ENCODE results near the gene TGFBR3. TPM values are rescaled to one million over a fixed set of nuclear protein-coding genes. Genes with fewer than 3 reads are reported as not detected.
A peak's percentile ranks its signal among the peaks of the same experiment; 100 is the strongest.

Gene TGFBR3
- total RNA-seq, 4 donors from 2014 or later = 16.3 to 90.0 (median 54.7) TPM

DNA sequence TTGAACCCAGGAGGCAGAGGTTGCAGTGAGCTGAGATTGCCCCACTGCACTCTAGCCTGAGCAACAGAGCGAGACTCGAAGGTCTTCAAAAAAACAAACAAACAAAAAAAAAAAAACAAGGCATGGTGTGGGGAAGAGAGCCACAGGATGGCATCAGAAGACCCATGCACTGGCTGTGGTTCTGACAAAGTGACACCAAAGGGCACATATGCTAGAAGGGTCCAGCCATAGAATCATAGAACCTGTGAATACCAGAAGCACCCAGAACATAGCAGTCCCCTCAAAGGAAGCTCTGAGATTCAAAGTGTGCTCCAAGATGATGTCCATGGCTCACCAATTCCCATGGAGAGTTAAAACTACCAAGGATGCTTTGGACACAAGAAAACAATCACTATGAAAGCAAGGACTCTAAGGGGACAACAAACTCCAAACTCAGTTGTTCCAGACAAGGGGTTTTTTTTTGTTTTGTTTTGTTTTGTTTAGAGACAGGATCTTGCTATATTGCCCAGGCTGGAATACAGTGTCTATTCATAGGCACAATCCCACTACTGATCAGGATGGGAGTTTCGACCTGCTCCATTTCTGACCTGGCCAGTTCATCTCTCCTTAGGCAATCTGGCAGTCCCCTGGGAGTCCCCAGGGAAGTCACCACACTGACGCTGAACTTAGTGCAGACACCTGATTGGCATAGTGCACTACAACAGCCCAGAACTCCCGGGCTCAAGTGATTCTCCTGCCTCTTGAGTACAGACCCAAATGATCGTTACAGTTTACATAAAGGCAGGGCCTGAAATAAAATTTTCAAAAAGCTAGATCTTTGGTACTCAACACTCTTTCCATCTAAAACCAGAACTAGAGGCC lies 56.4 kb downstream of the TGFBR3 start:
- Histone ChIP-seq H3K27ac (peak overlapping the region in 2 of 4 donors; percentile 70 to 83), H3K36me3 (no peaks in the 10 kb centered on the region), H3K9me3 (no peaks in the 10 kb centered on the region), H3K27me3 (no peaks in the 10 kb centered on the region), H3K4me1 (peaks cover 0 to 49% (median 0%) of the 10 kb centered on the region in 4 donors), H3K4me3 (no peak overlapping the region)
- no peak for DNase-seq
- no peak for TF ChIP-seq POLR2A (IDR thresholded peaks at IDR 0.05)
- TF ChIP-seq, protein P1, sequence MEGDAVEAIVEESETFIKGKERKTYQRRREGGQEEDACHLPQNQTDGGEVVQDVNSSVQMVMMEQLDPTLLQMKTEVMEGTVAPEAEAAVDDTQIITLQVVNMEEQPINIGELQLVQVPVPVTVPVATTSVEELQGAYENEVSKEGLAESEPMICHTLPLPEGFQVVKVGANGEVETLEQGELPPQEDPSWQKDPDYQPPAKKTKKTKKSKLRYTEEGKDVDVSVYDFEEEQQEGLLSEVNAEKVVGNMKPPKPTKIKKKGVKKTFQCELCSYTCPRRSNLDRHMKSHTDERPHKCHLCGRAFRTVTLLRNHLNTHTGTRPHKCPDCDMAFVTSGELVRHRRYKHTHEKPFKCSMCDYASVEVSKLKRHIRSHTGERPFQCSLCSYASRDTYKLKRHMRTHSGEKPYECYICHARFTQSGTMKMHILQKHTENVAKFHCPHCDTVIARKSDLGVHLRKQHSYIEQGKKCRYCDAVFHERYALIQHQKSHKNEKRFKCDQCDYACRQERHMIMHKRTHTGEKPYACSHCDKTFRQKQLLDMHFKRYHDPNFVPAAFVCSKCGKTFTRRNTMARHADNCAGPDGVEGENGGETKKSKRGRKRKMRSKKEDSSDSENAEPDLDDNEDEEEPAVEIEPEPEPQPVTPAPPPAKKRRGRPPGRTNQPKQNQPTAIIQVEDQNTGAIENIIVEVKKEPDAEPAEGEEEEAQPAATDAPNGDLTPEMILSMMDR (IDR thresholded peaks at IDR 0.05) = no peak

DNA sequence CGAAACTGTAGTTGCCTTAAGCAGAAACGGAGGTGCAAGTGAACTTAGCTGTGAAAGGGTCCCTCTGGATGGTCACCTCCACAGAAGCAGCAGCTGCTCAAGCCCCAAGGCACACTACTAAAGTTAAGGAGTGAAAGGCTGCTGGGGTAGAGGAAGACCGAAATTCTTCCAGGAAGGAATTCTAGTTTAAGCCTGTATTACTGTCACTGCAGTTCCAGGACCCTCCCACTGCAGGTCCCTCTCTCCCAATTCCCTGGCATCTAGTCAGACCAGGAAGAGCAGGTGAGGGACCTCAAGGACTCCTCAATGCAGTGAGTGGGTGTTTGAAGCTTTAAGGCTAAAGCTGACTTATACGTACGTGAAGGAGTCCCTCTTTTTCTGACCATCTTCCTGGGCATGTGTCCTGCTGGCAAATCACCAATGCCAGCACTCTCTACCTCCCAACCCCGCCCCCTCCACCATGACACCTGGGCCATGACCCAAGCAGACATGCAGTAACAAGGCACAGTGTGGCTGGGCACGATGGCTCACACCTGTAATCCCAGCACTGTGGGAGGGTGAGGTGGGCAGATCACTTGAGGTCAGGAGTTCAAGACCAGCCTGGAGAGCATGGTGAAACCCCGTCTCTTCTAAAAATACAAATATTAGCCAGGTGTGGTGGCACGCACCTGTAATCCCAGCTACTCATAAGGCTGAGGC lies 57.2 kb downstream of the TGFBR3 start:
- no peak overlapping the region for H3K4me3 ChIP-seq
- no peak for TF ChIP-seq POLR2A (IDR thresholded peaks at IDR 0.05)
- TF ChIP-seq, protein P1 (IDR thresholded peaks at IDR 0.05) = no peak
- H3K27ac ChIP-seq = peak overlapping the region in 2 of 4 donors; percentile 67 to 83
- no peaks in the 10 kb centered on the region for H3K9me3 ChIP-seq
- H3K4me1 ChIP-seq = peaks cover 0 to 49% (median 0%) of the 10 kb centered on the region in 4 donors
- H3K36me3 ChIP-seq = no peaks in the 10 kb centered on the region
- H3K27me3 ChIP-seq = no peaks in the 10 kb centered on the region
- peak in 1 of 3 donors; percentile 55 for DNase-seq

DNA sequence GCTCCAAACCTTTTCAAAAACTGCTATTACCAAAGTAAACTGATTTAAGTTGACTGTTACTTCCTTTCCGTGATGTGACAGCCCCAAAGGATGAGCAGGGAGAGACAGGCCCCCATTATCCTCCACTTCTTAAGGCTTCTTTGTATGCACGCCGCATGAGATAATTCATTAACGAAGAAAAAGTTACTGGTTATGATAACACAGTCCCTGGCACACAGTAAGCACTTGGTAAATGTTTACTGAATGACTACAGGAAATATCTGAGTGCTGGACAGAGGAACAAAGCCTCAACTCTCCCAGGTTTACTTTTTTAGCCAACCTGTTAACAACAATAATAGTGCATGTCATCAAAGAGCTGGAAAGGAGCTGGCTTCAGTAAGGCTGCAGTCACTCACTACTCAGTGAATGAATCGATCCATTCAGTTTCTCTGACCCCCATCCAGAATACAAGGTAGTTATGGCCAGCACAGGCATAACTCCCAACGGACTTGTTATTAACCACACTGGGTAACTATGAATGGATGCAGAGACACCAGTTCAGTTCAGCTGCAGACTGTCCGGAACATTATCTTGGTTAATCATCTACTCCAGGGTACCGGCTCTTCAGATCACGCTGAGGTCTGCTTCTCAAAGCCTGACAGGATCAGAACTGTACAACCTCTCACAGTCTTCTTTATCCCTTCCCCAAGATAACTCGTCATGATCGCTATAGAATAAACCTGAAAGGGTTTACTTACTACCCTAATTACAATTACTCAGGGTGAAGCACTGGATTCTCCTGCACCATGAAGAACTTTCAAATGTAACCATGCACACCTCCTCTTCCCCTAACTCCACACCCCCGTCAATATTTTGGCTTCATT lies 58.3 kb downstream of the TGFBR3 start:
- TF ChIP-seq POLR2A (IDR thresholded peaks at IDR 0.05) = no peak
- TF ChIP-seq, protein P1 (IDR thresholded peaks at IDR 0.05) = no peak
- Histone ChIP-seq H3K27me3 (no peaks in the 10 kb centered on the region), H3K36me3 (no peaks in the 10 kb centered on the region), H3K4me3 (peak overlapping the region in 1 of 4 donors; percentile 17), H3K9me3 (no peaks in the 10 kb centered on the region), H3K27ac (peak overlapping the region in 3 of 4 donors; percentile 22 to 83 (median 67)), H3K4me1 (peaks cover 0 to 49% (median 0%) of the 10 kb centered on the region in 4 donors)
- DNase-seq = no peak

DNA sequence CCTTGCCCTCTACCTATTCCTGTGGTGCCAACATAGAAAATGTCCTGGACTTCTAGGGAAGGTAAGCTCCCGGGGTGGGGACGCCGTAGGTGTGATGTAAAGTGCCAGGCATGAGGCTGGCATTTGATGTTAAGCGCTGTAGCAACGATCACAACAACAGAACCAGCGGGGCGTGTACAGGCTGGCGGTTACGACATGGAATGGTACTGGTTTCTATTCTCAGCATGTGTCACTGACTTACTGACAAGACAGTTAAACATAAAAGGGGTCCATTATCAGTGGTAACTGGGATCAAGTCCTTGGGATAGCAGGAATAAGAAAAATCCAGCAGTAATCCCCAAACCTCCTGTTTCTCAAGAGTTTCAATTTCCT lies 58.9 kb downstream of the TGFBR3 start:
- TF ChIP-seq, protein P1 (IDR thresholded peaks at IDR 0.05) = no peak
- TF ChIP-seq POLR2A (IDR thresholded peaks at IDR 0.05) = no peak
- peaks cover 0 to 49% (median 0%) of the 10 kb centered on the region in 4 donors for H3K4me1 ChIP-seq
- H3K9me3 ChIP-seq = no peaks in the 10 kb centered on the region
- peak overlapping the region in 2 of 4 donors; percentile 67 to 83 for H3K27ac ChIP-seq
- DNase-seq = peak in 2 of 3 donors; percentile 77 to 84
- H3K27me3 ChIP-seq = no peaks in the 10 kb centered on the region
- no peaks in the 10 kb centered on the region for H3K36me3 ChIP-seq
- H3K4me3 ChIP-seq = no peak overlapping the region

DNA sequence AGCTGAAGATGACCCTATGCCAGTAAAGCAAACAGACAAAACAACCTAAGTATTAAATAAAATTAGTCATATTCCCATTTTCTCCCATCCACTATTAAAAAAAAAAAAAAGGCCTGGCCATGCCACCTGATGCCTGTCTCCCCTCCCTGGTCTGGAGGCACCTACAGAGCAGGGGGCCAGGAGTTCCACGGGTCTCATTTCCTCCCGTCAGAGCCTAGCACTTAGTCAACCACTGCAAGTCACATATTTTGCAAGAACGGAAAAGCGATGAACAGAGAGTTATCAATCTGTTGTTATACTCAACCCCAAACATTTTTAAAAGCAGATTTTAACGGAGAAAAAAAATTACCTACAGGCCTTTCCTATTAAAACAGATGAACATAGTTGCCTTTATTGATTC lies 59.3 kb downstream of the TGFBR3 start:
- Histone ChIP-seq H3K27ac (peak overlapping the region in 1 of 4 donors; percentile 83), H3K4me1 (peaks cover 0 to 49% (median 0%) of the 10 kb centered on the region in 4 donors), H3K4me3 (no peak overlapping the region), H3K27me3 (no peaks in the 10 kb centered on the region), H3K9me3 (no peaks in the 10 kb centered on the region), H3K36me3 (no peaks in the 10 kb centered on the region)
- TF ChIP-seq, protein P1 (IDR thresholded peaks at IDR 0.05) = no peak
- TF ChIP-seq POLR2A (IDR thresholded peaks at IDR 0.05) = no peak
- no peak for DNase-seq

Measured in Peyer's patch (tissue), 4 donors.